DMS53 (cell line): ENCODE measurements around the gene RNF144A.

Experiments
- DNase-seq: peaks from one replicate; lab custom pipeline; 2025; lab: John Stamatoyannopoulos, UW

Gene RNF144A

GRCh38 chr2:6909431-6910385, 7.5 kb upstream of the RNF144A start:
- no peak for DNase-seq

- DNase-seq: no peak
Measured at GRCh38 chr2:6911721-6912120, 5.5 kb upstream of the RNF144A start.

DNA sequence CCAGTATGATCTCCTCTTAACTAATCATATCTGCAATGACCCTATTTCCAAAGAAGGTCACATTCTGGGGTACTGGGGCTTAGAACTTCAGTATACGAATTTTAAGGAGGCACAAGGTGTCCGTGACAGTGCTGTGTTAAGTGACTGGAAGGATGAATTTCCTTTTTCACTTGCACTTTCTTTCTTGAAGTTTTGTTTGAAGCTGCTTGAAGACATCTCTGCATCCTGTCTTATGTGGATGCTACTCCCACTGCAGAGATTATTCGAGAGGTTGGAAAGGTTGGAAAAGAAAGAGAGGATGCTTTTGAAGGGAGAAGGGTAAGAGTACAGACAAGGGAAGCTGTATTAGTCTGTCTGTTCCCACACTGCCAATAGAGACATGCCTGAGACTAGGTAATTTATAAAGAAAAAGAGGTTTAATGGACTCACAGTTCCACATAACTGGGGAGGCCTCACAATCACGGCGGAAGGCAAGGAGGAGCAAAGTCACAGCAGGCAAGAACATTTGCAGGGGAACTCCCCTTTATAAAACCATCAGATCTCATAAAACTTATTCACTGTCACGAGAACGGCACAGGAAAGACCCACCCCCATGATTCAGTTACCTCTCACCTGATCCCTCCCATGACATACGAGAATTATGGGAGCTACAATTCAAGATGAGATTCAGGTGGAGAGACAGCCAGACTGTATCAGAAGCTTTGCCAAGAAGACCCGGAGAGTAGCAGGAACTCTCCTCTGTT, 3.6 kb upstream of the RNF144A start:
- no peak for DNase-seq

GRCh38 chr2:6914828-6915227, 2.4 kb upstream of the RNF144A start:
- peak; percentile 57 for DNase-seq

DNA sequence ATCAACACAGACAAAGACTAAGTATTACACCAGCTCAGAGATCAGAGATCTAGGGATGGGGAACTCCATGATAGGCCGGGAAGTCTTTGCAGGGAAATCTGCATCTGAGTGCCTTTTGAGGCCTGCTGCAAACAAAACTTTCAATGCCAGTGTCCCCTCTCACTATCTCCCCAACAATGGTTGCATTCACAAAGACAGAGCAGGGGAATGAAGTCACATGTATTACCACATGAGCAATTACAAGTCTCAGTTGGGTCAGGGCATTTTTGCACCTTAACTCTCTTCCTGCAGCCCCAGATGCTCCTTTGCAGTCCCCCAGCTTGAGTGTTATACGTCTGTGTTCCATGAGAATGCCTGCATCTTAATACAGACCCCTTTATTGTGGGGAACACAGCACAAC, 1.8 kb upstream of the RNF144A start:
- no peak for DNase-seq

DNA sequence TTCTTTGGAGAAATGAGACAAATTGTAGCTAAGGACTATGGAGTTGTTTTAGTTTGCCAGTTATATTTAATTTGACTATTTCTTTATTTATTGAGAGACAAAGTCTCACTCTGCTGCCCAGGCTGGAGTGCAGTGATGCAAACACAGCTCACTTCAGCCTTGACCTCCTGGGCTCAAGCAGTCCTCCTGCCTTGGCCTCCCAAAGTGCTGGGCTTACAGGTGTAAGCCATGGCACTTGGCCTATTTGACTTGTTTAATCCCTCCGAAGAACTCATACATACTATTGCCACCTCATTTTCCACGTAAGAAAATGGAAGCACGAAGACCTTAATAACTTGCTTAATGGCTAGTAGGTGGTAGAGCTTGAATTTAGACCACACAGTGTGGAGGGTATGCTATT, 988 bp upstream of the RNF144A start:
- DNase-seq: no peak

DNA sequence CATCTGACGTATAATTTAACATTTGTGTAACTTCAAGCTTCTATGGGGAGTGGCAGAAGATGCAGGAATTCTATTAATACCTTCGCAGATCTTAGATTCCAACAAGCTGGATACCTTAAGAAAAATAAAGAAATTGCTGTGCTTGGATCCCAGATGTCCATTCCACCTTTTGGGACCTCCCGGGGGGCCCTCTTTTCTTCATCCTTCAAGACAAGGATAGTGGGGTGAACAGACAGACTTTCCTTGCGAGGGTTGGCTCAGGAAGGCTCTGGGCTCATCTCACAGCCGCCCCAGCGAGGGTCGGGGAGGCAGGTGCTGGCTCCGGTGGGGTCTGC, 509 bp upstream of the RNF144A start:
- no peak for DNase-seq

DNA sequence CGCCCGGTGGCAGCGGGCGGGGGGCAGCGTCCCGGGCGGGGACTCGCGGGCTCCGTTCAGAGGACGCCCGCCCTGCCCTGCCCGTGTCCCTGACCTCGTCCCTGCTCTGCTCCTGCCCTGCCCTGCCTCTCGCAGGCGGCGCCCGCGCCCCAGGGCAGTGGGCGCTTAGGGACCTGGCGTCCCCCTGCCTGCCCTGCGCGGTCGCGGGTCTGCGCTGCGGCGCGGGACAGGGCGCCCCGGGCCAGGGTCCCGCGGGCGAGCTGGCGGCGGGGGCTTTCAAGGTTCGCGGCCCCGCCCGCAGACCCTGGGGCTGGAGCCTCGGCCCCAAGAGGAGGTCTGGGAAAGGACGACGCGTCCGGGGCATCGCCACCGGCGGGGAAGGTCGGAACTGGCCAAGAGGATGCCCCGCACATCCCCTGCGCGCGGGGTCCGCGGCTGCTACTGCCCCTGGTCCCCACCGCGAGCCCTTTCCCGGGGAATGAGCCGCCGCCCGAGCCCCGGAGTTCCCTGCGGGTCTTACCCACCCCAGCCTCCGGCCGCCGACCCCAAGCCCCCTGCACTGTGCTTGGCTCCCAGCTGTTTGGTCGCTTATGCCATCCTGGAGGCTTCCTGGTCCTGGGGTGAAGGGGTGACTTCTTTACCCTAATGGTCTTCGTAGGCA, 679 bp downstream of the RNF144A start:
- peak; percentile 81 for DNase-seq

DNA sequence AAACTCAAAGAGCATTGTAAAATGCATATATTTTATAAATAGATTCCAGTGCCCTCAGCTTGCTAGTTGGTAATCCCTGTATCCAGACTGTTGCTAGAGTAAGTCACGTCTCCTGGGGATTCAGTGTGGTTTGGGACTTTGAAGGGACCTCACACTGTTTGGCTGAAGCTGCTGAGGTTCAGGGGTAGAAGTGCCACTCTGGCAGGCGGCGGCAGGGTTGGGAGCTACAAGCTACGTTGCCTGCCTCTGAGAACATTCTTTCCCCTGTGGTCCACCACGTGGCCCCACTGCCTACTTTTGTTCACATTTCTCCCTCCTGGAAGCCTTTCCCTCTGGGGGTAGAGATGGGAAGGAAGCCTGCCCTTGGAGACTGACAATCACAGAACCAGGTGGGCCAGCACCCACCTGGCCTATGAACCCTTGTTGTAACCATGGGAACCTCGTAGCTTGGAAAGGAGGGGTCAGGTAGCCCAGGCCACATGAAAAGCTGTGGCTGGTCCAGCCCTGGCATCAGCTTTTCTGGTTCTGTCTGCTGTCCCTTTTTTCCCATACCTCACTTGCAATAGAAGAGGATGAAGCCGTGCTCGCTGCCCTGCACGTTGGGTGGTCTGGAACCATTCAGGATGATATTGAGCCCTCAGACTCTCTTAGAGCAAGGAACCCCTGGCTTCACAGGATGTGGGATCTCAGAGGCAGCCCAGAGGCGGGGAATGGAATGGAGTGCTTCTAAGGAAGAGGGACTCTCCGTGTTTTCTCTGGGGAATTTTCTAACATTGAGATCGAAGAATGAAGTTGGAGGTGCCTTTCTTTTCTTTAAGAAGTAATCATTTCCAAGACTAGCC, 2.9 kb downstream of the RNF144A start:
- DNase-seq: no peak

DNA sequence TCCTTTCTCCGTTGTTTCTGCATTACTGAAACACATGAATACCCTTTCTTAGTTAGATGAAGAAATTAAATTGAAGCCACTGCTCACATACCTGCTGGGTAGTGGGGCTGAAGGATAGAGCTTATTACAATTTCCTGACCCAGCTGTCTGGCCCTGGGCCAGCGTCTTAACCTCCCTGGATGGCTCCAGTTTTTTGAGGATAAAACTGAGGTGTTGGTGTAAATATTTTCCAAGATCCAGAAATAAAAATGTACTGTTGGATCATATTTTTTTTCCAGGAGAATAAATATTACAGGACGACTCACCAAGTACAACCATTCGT, 3.5 kb downstream of the RNF144A start:
- no peak for DNase-seq

DNA sequence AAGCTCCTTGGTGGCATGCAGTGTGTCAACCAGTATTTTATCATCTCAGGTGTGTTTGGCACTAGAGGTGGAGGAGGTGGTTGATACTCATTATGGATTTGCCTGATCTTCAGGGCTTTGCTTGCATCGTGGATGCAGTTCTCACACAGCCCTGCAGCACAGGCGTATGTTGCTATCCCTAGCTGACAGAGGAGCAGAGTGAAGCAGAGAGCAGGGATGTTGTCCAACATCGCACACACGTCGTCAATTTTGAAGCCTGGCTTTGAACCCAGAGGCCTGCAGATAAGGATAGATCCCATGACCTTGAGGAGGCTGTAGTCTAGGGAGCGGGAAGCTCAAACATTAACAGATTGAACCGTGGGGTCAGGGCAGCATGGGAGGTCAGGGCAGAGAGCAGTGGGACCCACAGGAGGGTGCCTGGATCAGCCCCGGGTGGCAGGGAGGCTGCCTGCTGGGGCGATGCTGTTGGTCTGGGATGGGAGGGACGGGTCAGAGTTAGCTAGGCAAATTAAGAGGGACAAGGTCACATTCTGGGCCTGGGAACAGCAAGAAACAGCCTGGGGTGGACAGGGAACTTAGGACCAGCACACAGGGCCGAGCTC, 4.2 kb downstream of the RNF144A start:
- DNase-seq: no peak

- DNase-seq: peak; percentile 29
Measured at GRCh38 chr2:6922201-6922656, 5.0 kb downstream of the RNF144A start.

- no peak for DNase-seq
Measured at GRCh38 chr2:6923319-6923718, 6.1 kb downstream of the RNF144A start.

DNA sequence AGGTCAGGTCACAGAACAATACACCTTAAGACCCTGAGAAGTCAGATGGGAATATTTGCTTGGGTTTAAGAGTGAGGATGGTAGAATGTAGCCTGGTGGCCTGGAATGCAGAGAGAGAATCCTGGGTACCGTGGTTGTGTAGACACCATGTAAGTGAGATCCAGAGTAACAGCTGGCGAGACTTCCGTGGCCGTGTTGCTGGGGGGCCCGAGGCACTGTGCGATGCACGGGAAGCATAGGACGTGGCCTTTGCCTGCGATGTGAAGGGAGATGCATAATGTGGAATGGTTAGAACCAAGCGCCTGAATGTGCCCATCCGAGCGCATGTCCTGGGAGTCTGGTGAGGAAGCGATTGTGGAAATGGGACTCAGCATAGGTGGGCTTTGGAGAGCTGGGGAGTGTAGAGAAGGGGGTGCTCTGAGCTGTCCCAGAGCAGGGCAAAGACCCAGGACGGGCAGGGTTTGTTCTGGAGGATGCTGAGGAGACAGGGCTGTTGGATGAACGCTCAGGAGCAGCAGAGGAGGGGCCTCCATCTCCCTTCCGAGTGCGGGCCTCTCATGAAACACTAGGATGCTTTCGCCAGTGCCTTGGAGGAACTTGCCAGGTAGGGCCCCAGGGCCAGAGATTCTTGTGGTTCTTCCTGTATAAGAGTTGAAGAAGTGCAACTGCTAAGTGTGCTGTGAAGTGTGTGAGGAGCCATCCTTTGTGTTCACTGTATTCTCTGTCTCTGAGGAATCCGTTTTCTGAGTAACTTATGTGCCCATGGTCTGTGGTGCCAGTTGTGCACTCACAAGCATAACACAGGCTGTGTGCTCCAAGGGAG, 7.1 kb downstream of the RNF144A start:
- no peak for DNase-seq

- no peak for DNase-seq
Measured at GRCh38 chr2:6924924-6925409, 7.8 kb downstream of the RNF144A start.

DNA sequence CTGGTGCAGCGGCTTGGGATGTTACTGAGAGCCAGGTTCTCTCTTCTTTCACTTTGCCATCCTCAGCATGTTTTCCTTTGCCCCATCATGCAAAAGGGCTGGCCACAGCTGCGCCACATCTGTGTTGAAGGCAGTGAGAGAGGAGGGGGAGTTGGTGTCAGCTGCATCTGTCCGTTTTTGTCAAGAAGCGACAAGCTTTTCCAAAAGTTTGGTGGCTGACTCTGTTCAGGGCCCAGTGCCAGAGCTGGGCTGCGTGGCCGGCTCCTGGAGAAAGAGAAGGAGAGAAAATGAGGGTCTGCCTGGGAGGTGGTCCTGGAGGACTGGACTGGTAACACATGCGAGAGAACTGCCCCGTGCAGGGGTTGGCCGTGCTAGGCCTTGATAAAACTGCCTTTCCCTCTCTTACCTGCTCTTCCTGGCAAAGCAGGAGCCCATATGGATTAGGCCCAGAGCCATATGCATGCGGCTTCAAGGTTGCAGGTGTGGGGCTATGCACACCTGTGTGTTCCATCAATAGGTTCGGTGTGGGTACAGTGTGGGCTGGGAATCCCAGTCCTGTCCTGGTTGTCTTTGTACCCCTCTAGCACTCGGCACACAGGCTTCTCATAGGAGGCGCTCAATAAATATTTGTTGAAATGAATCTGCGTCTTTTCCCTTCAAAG, 9.0 kb downstream of the RNF144A start:
- DNase-seq: no peak

GRCh38 chr2:6927186-6927585, 10.0 kb downstream of the RNF144A start:
- DNase-seq: no peak

GRCh38 chr2:6927753-6928152, 10.5 kb downstream of the RNF144A start:
- no peak for DNase-seq

DNA sequence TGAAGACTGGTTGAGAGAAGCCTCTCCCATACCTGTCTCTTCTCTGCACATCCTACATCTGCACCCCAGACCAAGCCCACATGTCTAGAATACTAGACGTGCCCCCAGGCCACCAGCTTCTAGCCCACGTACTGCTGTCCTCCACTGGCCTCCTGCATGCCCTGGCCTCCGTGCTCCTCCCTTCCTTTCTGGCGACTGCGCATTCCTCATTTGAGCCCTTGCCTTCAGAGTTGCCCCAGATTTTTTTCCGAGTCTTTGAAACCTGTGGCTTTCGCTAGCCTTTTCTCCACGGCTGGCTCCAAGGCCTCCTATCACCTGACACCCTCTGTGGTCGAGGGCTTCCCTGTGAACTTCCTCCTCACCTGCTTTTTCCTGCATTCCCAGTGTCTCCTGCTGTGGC, 11.2 kb downstream of the RNF144A start:
- no peak for DNase-seq
